ENCODE results near the gene VAV2.

VAV2 gene

DNA sequence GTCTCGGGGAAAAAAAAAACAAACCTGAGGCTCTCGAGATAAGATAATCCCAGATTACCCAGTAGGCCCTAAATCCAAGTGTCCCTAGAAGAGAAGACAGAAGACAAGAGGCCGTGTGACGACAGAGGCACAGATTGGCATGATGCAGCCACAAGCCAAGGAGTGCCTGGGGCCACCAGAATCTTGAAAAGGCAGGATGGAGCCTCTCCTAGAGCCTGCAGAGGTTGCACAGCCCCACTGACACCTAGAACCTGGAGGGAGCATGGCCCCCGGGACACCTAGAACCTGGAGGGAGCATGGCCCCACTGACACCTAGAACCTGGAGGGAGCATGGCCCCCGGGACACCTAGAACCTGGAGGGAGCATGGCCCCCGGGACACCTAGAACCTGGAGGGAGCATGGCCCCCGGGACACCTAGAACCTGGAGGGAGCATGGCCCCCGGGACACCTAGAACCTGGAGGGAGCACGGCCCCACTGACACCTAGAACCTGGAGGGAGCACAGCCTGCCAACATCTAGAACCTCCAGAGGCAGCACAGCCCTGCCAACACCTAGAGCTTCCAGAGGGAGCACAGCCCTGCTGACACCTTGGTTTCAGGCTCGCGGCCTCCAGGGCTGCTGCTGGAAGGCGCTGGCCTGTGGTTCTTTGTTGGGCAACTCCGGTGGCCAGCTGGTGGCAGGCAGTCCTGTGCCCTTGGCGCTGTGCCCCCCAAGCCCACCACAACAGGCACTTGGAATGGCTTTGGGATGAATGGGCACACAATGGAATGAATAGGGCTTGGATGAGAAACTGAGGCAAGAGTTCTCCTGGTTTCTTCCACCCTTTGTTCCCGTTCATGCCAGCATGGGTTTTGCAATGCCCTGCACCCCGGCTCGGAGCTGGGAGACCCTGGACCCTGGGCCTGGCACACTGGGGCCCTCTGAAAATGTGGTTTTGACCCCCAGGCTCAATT is 39.2 kb downstream of the VAV2 start:
- Histone ChIP-seq H3K36me3 (no peaks in the 10 kb centered on the region), H3K4me1 (ENCODE audit: control insufficient read depth in 1 of 2, insufficient read depth in 1 of 2, low read depth in 1 of 2, low read length in 1 of 2) (peaks cover 0 to 3% of the 10 kb centered on the region in 2 experiments), H3K9me3 (no peaks in the 10 kb centered on the region), H3K27me3 (peaks cover 31% of the 10 kb centered on the region), H3K27ac (no peak overlapping the region), H3K4me3 (ENCODE audit: low read depth in 1 of 2, low read length in 1 of 2) (no peak overlapping the region)
- TF ChIP-seq, protein P1, sequence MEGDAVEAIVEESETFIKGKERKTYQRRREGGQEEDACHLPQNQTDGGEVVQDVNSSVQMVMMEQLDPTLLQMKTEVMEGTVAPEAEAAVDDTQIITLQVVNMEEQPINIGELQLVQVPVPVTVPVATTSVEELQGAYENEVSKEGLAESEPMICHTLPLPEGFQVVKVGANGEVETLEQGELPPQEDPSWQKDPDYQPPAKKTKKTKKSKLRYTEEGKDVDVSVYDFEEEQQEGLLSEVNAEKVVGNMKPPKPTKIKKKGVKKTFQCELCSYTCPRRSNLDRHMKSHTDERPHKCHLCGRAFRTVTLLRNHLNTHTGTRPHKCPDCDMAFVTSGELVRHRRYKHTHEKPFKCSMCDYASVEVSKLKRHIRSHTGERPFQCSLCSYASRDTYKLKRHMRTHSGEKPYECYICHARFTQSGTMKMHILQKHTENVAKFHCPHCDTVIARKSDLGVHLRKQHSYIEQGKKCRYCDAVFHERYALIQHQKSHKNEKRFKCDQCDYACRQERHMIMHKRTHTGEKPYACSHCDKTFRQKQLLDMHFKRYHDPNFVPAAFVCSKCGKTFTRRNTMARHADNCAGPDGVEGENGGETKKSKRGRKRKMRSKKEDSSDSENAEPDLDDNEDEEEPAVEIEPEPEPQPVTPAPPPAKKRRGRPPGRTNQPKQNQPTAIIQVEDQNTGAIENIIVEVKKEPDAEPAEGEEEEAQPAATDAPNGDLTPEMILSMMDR (IDR thresholded peaks at IDR 0.05), result no peak

DNA sequence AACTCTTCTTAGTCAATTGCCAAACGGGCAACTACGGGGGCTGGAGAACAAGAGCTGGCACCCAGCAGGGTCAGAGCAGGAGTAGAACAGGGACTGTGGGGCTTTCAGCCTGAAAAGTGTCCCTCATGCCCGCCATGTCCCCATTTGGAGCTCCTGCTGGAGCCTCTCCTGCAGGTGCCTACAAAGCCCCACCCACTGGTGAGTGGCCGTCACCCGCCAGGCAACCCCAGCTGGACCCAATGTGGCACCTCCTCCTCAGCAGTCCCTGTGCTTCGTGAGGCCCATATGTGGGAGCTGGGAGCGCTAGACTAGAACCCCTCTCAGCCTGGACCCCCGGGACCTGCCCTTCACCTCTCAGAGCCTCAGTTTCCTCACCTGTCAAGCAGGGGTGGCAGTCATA is 40.9 kb downstream of the VAV2 start:
- Histone ChIP-seq H3K36me3 (no peaks in the 10 kb centered on the region), H3K27ac (no peak overlapping the region)

DNA sequence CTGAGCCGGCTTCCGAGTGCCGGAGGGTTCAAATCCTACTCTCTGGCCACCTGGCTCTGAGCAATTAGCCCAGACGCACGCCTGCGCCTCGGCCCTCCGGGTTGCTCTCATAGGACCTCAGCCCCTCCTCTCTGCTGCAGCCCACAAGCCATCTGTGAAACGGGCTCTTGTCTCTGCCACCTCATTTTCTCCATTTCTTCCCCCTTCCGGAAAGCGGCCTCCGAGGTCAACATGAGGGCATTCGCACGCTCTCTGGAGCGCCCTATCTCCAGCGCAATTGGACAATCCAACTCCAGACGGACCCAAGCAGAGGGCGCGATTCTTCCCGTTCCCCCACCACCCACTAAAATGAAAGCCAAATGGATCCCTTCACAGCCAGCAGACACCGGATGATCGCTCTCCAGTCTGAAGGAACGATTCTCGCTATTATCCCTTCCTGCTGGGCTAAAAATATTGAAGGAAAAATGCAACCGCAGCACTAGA is 41.5 kb downstream of the VAV2 start:
- Histone ChIP-seq H3K27ac (no peak overlapping the region), H3K36me3 (no peaks in the 10 kb centered on the region), H3K4me1 (ENCODE audit: control insufficient read depth in 1 of 2, insufficient read depth in 1 of 2, low read depth in 1 of 2, low read length in 1 of 2) (no peaks in the 10 kb centered on the region), H3K9me3 (no peaks in the 10 kb centered on the region), H3K27me3 (peaks cover 11% of the 10 kb centered on the region), H3K4me3 (ENCODE audit: low read depth in 1 of 2, low read length in 1 of 2) (no peak overlapping the region)
- TF ChIP-seq, protein P1 (IDR thresholded peaks at IDR 0.05), result no peak

More for the DNA sequence above, 40.9 kb downstream of the VAV2 start:
- H3K27me3 ChIP-seq, result peaks cover 17% of the 10 kb centered on the region
- no peak overlapping the region for H3K4me3 ChIP-seq (ENCODE audit: low read depth in 1 of 2, low read length in 1 of 2)
- no peaks in the 10 kb centered on the region for H3K9me3 ChIP-seq
- TF ChIP-seq, protein P1 (IDR thresholded peaks at IDR 0.05), result no peak
- peaks cover 0 to 3% of the 10 kb centered on the region in 2 experiments for H3K4me1 ChIP-seq (ENCODE audit: control insufficient read depth in 1 of 2, insufficient read depth in 1 of 2, low read depth in 1 of 2, low read length in 1 of 2)

DNA sequence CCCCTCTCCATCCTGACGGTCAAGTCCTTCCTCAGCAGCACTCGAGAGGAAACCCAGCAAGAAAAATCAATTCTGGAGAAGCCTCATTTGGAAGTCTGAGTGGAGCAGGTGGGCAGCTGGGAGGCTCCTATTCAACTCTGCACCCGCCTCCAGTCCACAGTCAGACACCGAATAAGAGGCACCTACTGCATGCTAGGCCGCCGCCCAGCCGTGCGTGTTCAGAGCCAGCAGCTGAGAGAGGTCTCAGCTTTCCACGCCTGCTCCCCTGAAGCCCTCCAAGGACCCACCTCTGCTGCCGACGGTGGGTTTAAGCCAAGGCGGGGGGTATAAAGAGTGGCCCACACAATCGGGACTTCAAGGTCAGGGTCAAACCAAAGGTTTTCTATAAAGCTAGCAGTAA is 41.9 kb downstream of the VAV2 start:
- H3K27me3 ChIP-seq, result peaks cover 10% of the 10 kb centered on the region
- no peaks in the 10 kb centered on the region for H3K9me3 ChIP-seq
- H3K4me1 ChIP-seq (ENCODE audit: control insufficient read depth in 1 of 2, insufficient read depth in 1 of 2, low read depth in 1 of 2, low read length in 1 of 2), result no peaks in the 10 kb centered on the region
- H3K4me3 ChIP-seq (ENCODE audit: low read depth in 1 of 2, low read length in 1 of 2), result no peak overlapping the region
- H3K27ac ChIP-seq, result no peak overlapping the region
- TF ChIP-seq, protein P1 (IDR thresholded peaks at IDR 0.05), result no peak
- H3K36me3 ChIP-seq, result no peaks in the 10 kb centered on the region

DNA sequence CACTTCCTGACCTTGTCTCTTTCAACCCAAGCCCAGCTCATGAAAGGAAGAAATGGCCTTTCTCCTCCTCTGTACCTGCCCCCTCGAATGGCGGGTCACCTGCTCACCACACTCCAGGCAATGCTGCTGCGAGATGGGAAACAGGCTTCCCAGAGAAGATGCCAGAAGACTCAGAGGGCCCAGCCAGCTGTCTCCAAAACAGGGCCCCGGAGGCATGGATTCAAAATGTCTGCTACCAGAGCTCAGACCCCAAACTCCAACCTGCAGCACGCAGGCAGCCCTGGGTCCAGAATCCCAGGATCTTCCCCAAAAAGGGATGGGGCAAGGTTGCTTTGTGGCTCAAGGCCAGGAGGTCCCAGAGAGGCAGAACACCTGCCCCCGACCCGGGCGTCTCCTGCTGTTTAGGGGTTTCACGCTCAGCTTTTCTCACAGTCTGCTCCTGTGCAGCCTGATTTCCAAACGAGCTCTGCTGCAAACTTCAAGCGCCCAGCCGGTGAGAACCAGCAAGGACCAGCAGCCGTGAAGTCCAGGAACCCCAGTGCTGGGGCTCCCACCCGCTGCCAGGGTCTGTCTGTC is 42.5 kb downstream of the VAV2 start:
- Histone ChIP-seq H3K36me3 (no peaks in the 10 kb centered on the region), H3K27ac (no peak overlapping the region), H3K4me1 (ENCODE audit: control insufficient read depth in 1 of 2, insufficient read depth in 1 of 2, low read depth in 1 of 2, low read length in 1 of 2) (no peaks in the 10 kb centered on the region), H3K9me3 (no peaks in the 10 kb centered on the region), H3K4me3 (ENCODE audit: low read depth in 1 of 2, low read length in 1 of 2) (no peak overlapping the region), H3K27me3 (peaks cover 4% of the 10 kb centered on the region)
- TF ChIP-seq, protein P1 (IDR thresholded peaks at IDR 0.05), result no peak
